Measurements from ENCODE around the gene HJURP.

The HJURP gene

DNA sequence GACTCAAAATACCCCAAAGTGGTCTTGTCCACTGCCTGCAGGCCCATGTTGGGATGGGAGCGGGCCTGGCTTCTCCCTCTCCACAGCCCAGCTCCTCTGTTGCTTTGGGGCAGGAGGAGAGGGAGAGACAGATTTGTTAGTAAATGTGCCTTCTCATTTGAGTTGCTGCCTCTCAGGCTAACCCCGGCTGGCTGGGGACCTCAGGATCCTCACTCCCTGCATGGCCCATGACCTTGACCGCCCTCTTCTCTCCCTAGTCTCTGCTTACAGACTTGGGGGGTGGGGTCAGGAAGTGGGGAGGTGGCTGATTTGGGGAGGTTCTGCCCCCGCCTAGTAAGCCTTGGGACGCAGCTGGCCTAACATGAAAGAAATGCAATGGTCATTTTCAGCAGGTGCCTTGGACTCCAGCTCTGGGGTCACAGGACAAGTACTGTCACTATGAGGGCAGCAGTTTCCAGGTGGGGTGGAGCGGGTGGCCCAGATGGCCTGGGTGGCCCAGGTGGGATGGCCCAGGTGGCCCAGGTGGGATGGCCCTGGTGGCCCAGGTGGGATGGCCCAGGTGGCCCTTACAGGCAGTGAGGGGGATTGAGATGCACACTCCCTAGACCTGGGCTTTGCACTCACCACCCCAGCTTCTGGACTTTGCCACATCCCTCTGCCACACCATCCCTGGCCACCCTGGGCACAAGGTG, 24.1 kb downstream of the HJURP start:
- no peak for DNase-seq

DNA sequence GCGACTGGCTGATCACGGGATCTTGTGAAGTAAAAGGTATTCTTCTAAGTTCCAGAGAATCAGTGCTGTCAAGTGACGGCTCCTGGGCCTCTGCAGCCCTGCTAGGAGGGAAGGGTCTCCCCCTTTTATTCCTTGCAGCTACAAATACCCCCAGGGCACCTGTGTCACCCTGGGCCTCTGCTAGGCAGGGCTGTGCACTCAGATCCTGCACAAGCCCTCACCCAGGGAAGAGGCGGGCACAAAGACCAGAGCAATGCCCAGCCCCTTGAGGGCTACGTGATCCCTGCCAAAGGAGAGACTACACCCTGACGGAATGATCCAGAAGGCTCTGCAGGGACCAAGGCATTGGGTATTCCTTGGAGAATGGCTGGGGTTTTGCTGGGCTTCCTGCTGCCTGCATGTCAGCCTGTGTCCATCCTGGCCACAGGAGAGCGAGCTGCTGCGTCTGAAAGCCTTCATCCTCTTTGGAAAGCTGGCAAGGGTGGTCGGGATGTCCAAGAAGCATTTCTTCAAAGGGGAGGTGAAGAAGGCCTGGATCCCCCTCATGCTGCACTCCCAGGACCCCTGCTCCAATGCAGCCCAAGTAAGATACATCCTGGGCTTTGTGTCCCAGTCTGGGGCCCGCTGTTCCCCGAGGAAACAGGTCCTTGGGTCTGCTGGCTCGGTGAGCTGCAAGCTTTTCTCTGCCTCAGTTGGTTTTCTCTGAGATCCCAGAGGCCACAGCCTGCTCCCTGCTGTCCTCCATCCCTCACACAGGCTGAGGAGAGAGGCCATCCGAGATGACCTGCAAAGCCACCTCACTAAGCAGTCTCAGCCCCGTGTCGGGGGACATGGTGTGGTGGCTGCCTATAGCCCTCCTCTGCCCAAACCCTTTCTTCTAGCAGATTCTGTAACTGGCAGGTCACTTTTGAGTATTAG, 24.9 kb downstream of the HJURP start:
- DNase-seq = no peak

DNA sequence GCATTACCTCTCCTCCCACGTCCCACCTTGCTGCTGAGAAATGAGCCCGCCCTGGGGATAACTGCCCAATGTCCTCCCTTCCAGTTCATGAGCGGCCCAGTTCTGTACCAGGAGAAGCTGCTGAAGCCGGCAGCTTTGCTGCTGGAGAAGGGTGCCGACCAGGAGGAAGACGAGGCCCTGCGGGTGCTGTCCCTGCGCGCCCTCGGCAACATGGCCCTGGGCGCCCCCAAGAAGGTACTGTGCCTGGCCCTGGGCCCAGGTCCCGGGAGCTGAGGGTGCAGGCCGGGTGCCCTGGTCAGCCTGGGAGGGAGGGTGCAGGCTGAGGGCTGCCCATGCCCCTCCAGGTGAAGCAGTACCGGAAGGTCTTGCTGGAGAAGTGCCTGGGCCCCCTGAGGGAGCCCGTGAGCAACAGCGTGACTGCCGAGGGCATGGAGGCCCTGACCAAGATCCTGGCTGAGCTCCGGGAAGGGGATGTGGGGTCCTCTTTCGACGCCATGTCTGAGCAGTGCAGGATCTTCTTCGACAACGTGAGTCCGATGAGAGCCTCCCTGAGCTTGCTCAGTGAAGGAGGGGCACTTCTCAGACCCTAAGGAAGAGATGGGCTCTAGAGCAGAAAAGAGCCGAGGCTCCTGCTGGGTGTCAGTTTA, 25.7 kb downstream of the HJURP start:
- DNase-seq = no peak

DNA sequence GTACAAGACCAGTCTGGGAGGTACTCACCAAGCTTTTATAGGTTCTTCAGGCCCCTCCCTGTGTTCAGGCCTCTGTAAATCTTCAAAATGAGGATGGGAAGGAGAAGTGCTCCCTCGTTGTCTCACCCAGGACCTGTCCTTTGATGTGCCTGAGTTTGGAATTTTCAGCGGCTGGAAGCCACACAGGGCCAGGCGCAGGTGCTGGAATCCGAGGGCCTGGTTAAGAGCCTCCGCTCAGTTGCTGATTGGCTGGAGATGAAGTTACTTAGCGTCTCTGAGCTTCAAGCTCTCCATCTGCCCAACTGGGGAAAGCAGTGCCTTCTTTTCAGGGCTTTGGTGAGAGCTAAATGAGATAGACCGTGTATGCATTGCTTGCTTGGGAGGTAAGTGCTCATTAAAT, 30.0 kb downstream of the HJURP start:
- DNase-seq = no peak

- no peak for DNase-seq
Measured at GRCh38 chr2:233823731-233824121, 30.6 kb downstream of the HJURP start.

- DNase-seq = no peak
Measured at GRCh38 chr2:233822781-233823730, 31.3 kb downstream of the HJURP start.

DNA sequence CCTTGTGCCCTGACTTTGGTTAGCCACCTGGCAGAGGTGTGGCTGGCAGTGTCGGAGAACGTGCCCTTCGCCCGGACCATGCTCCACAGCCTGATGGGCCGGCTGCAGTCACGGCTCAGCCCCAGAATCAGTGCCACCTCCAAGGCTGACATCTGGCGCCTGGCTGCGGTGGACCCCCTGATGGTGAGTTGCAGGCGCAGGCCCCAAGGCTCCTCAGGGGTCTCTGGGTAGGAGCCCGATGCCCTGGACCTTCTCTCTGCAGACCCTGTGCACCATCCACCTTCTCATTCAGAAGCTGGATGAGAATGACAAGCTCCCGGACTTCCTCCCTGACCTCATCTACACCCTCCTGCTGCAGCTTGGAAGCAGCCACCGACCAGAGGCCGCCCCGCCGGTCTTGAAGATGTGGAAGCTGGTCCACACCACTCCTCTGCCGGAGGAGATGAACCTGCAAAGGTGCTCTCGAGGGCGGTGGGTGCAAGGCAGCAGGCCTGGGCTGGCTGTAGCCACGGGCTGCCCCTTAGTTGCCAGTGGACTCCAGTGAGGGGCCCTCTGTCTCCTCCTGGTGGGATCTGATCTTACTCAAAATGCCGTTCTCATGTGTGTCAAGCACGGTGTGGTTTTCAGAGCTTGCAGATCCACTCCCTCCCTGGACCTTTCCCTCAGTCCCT, 32.1 kb downstream of the HJURP start:
- DNase-seq = no peak

DNA sequence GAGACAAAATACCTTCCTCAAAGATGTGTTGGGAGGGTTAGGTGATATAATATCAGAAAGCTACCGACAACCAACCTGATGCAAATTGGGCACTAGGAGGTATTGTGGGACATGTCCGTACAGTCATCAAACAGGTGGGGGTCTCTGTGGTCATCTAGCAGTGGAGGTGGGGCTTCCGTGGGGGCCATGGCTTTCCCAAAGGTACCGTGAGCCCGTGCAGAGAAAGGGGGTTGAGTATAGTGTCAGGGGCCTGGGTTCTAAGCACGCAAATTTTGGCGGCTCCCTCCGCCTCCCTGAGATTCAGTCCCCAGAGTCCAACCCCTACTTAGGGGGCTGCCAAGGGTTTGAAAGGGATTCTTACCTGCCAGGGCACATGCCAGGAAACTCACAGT, 32.6 kb downstream of the HJURP start:
- no peak for DNase-seq

DNA sequence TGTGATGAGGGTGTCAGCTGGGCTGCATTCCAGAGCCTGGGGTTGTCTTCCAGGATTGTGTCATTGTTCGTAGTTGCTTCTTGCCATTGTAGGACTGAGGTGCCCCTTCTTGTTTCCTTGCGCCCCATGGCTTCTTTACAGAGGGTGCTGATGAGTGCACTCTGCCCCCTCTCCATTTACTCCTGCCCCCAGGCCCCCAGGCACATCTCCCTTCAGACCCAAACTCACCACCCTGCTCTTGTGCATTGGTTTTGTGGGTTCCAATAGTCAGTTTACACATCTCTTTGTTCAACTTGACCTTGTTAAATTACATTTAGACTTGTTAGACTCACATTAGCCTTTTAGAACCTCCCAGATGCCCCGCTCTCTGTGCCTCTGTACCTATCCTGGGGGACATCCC, 33.1 kb downstream of the HJURP start:
- no peak for DNase-seq

DNA sequence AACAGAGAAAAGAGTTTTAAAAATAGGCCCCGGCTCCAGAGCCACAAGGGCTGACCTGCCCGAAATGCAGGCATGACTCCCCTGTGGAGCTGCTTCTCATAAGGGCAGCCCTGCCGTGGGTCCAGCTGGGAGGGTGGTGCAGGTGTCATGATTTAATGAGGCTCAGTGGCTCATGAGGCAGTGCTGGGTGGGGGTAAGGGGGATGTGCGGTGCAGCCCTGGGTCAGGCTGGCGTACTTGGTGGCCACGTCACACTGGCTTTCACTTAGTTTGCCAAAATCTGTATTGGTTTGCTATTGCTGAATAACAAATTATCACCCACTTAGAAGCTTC, 33.6 kb downstream of the HJURP start:
- DNase-seq = no peak

DNA sequence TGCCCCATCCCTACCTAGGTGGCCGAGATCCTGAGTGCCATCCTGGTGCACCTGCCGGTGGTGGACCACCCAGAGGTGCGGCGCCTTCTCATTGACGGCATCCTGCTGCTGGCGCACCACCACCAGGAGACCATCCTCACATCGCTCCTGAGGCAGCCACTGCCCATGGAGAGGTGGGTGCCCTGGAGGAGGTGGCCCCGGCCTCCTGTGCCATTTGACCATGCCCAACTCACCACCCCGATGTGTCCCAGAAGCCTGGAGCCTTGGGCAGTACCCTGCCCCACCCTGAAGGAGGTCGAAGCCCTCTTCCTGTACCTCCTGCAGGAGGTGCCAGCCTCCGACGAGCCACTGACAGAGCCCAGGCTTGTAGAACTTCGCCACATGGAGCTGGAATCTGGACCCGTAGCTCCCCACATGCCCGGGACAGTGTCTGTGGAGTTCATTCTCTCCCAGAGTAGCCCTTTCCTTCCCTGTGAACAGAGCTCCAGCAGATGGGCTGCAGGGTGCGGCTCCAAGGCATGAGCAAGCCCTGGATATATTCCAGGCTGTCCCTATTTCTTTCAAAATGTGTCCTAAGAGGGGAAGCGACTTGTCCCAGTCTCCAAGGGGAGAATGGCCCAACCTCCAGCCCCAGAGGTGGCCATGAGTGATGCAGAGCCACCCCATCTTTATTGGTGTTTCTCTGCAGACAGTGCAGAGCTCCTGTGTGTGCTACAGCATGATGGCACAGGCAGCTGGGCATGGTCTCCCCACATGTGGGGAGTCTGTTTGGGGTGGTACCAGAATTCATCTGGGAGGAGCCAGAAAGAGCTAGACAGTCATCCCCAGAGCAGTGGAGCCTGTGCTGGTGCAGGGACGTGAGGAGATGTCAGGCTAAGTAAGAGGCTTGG, 34.2 kb downstream of the HJURP start:
- DNase-seq = no peak

DNA sequence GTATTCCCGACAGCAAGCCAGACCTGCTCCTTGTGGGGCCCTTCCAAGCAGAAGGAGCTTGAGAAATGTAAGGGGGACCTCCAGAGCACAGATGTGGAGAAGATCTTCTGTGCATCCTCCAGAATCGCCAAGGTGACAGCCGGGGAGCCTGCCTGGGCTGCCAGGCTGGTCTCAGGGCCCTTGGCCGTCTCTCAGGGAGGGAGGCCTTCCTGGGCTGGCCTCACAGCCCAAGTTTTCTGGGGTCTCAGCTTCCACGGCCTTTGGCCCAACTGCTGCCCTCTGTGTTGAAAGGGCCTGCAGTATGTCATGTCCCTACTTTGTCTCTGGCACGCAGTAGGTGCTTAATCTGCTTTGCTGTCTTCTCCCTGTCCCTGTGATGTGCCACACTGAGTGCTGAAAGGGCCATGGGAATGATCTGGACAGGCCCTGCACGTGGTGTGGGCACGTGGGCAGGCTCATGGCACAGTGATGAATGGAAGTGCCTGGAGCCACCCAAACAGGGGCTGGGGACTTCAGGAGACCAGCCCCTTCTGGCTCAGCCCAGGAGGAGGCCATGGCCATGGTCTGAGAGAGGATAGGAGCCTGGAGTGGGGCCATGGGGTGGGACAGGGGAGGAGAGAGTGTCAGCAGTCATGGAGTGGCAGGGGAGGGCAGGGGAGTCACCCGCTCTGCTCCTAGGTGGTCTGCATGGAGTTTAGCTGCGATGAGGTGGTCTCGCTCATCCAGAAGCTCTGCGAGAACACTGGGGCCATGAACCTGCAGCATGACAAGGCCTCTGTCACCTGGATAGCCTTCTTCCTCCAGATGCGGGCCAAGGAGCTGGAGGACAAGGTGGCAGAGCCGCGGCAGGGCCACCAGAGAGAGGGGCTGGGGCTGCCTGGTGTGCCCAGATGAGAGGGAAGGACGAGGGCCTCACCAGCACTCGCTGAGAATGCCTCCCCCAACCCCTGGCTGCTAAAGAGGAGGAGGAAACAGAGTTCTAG, 35.4 kb downstream of the HJURP start:
- no peak for DNase-seq

- no peak for DNase-seq
Measured at GRCh38 chr2:233817995-233818638, 36.2 kb downstream of the HJURP start.

DNA sequence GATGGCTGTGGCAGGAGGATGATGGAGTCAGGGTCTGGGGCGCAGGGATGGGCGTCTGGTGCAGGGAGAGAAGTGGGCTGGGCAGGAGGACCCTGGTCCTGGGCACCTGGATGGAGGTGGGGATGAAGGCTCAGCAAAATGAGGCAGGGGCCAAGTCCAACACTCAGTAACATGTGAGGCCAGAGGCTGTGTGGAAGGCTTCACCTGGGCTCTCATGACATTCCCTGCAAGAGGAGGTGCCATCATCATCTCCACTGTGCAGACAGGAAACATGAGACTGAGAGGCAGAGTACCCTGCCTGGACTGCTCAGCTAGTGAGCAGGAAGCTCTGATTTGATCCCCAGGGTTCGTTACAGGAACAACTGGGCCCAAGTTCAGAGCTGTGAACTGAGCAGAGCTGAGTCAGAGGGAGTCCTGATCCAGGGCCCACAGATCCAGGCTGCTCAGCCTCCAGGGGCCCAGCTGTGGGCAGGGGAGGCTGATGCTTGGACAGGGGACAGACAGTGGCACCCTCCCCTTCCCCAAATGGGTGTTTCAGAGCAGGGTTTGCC, 36.9 kb downstream of the HJURP start:
- no peak for DNase-seq

GRCh38 chr2:233816771-233817170, 37.6 kb downstream of the HJURP start:
- DNase-seq = no peak

- no peak for DNase-seq
Measured at GRCh38 chr2:233816334-233816733, 38.0 kb downstream of the HJURP start.

DNA sequence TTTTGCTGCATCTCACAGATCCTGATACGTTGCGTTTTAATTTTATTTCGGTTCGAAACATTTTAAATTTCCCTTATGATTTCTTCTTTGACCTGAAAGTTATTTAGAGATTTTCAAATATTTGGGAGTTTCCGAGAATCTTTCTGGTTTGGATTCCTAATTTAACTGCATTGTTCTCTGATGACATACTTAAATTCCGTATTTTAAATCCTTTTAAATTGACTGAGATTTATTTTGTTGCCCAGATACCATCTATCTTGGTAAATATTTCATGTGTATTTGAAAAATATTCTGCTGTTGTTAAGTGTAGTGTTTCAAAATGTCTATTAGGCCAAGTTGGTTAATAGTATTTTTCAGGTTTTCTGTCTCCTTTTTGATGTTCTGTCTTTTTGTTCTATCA, 38.5 kb downstream of the HJURP start:
- no peak for DNase-seq

DNA sequence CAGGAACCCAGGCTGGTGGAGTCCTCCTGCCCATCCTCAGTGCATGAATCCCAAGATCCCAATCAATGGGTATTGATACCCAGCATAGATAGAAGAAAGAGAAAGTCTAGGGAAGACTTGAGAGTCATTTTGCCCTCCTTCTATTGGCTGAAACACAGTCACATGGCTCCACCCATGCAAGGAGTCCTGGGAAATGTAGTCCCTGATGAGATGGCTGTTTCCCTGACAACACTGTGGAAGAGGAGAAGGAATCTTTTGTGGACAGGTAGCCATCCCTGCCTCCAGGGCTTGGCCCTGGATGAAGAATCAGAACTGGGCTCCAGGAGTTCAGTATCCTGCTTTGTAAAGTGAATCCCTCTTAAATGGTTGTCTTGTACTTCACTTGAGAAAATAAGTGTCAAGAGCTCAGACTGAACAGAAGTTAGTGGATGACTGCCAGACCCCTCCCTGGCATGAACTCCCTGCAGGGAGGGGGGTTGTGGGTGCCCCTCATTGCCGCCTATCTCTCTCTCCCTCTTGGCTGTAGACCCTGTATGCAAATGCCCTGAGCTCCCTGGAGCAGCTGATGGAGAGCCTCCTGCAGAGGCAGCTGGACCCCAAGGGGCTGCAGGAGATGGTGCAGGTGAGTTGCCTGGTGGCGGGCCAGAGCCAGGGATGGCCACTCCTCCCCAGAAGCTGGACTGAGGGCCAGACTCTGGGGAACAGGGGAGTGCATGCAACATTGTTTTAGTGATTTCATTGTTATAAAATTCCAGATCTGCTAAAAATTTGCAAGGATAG, 40.1 kb downstream of the HJURP start:
- no peak for DNase-seq
